Caco-2 (cell line): ENCODE data around the gene MT1B. TPM values are rescaled to one million over a fixed set of nuclear protein-coding genes. Genes with fewer than 3 reads are reported as not detected.

Experiments
- BruUV-seq: library from RNA; stranded (reverse); fragments of 400-500 nt; replicated peaks from 2 replicates; lab custom pipeline; 2021; lab: Mats Ljungman, UMichigan
- CTCF ChIA-PET: fragments of 300-600 bp; sonication (Branson Sonifier 250); formaldehyde crosslinking; loops from one replicate; lab custom pipeline; 2022; ENCODE audit warnings: antibody characterized with exemption; lab: Charles Lee
- POLR2A ChIA-PET: fragments of 300-600 bp; sonication (Branson Sonifier 250); formaldehyde crosslinking; loops from one replicate; lab custom pipeline; 2022; ENCODE audit warnings: antibody characterized with exemption; lab: Charles Lee
- DNase-seq, 2 experiments: peaks; one replicate each; pipeline versions ENCODE4 v3.0.0 to v3.0.0-alpha.2; 2020 to 2022
- H3K27me3 ChIP-seq: replicated peaks from 2 replicates; pipeline ENCODE4 v1.6.0; 2011; ENCODE audit warnings: low read length; ENCODE audit not compliant: control insufficient read depth, insufficient read depth
- H3K36me3 ChIP-seq: 2 replicates; pipeline ENCODE4 v1.5.1; 2011; ENCODE audit warnings: low read length; ENCODE audit not compliant: control insufficient read depth, insufficient read depth
- H3K4me1 ChIP-seq: fragments of 250-450 bp; sonication (Bioruptor Pico); 2 replicates; pipeline ENCODE4 v1.5.1; 2020; ENCODE audit warnings: mild to moderate bottlenecking
- H3K4me3 ChIP-seq: 2 replicates; pipeline ENCODE4 v1.5.1; 2011; ENCODE audit warnings: low read depth, mild to moderate bottlenecking, control low read depth, low read length
- H3K9me3 ChIP-seq: fragments of 250-450 bp; sonication (Bioruptor Pico); 2 replicates; pipeline ENCODE4 v1.5.1; 2020; ENCODE audit warnings: mild to moderate bottlenecking, moderate library complexity
- H3K27ac Mint-ChIP-seq: one replicate; pipeline ENCODE4 v1.8.0; 2022; ENCODE audit warnings: mixed read lengths; ENCODE audit not compliant: unreplicated experiment
- H3K27me3 Mint-ChIP-seq: one replicate; pipeline ENCODE4 v1.8.0; 2022; ENCODE audit warnings: mixed read lengths; ENCODE audit not compliant: insufficient read depth, unreplicated experiment
- H3K36me3 Mint-ChIP-seq: one replicate; pipeline ENCODE4 v1.8.0; 2022; ENCODE audit warnings: mild to moderate bottlenecking, mixed read lengths; ENCODE audit not compliant: insufficient read depth, unreplicated experiment
- H3K4me1 Mint-ChIP-seq: one replicate; pipeline ENCODE4 v1.8.0; 2022; ENCODE audit warnings: low read depth, mixed read lengths; ENCODE audit not compliant: unreplicated experiment
- H3K4me3 Mint-ChIP-seq: one replicate; pipeline ENCODE4 v1.8.0; 2022; ENCODE audit warnings: mild to moderate bottlenecking, moderate library complexity, mixed read lengths; ENCODE audit not compliant: unreplicated experiment
- H3K9me3 Mint-ChIP-seq: one replicate; pipeline ENCODE4 v1.8.0; 2022; ENCODE audit warnings: mixed read lengths; ENCODE audit not compliant: unreplicated experiment
- intact Hi-C: fragments of 100-400 bp; cut with micrococcal nuclease; formaldehyde crosslinking; loops from one replicate; pipeline ENCODE4 v1.10.0; 2022; ENCODE audit not compliant: unreplicated experiment
- total RNA-seq: library from RNA; stranded (reverse); gene quantifications from 2 replicates; pipeline ENCODE4 v1.2.3, GENCODE V29; 2022
- TF ChIP-seq, protein P1 (sequence below), 2 experiments: fragments of 200-600 bp in 1 of 2; IDR thresholded peaks; 1 replicate in 1 of 2; 2 replicates in 1 of 2; pipeline versions ENCODE4 v1.5.1 to v1.8.0; 2011 to 2022; ENCODE audit warnings: antibody characterized with exemption in 1 of 2, control low read depth in 1 of 2, inconsistent platforms in 1 of 2, low read depth in 1 of 2, low read length in 1 of 2, mild to moderate bottlenecking in 1 of 2, moderate library complexity in 1 of 2; ENCODE audit not compliant: insufficient read depth in 1 of 2, severe bottlenecking in 1 of 2, unreplicated experiment in 1 of 2

Gene MT1B
- total RNA-seq, 1 experiment from 2014 or later: not detected

GRCh38 chr16:56683424-56684172, 31.9 kb downstream of the MT1B start:
- BruUV-seq: no TSS peak
- peaks cover 7% of the 10 kb centered on the region for H3K27me3 Mint-ChIP-seq

GRCh38 chr16:56684256-56684925, 32.7 kb downstream of the MT1B start:
- no peaks in the 10 kb centered on the region for H3K4me1 Mint-ChIP-seq
- Histone ChIP-seq H3K4me3 (no peak overlapping the region), H3K36me3 (no peaks in the 10 kb centered on the region), H3K9me3 (peaks cover 8% of the 10 kb centered on the region), H3K27me3 (no peaks in the 10 kb centered on the region), H3K4me1 (peaks cover 8% of the 10 kb centered on the region; the same call in 1 of the 2 replicates)
- TF ChIP-seq, protein P1, sequence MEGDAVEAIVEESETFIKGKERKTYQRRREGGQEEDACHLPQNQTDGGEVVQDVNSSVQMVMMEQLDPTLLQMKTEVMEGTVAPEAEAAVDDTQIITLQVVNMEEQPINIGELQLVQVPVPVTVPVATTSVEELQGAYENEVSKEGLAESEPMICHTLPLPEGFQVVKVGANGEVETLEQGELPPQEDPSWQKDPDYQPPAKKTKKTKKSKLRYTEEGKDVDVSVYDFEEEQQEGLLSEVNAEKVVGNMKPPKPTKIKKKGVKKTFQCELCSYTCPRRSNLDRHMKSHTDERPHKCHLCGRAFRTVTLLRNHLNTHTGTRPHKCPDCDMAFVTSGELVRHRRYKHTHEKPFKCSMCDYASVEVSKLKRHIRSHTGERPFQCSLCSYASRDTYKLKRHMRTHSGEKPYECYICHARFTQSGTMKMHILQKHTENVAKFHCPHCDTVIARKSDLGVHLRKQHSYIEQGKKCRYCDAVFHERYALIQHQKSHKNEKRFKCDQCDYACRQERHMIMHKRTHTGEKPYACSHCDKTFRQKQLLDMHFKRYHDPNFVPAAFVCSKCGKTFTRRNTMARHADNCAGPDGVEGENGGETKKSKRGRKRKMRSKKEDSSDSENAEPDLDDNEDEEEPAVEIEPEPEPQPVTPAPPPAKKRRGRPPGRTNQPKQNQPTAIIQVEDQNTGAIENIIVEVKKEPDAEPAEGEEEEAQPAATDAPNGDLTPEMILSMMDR (IDR thresholded peaks at IDR 0.05; ENCODE audit: insufficient read depth in 1 of 2, low read depth in 1 of 2, low read length in 1 of 2, severe bottlenecking in 1 of 2, unreplicated experiment in 1 of 2): no peak
- H3K4me3 Mint-ChIP-seq: no peak overlapping the region
- H3K27me3 Mint-ChIP-seq: peaks cover 7% of the 10 kb centered on the region
- peaks cover 11% of the 10 kb centered on the region for H3K9me3 Mint-ChIP-seq
- ChIA-PET POLR2A (no interaction called here), CTCF (no interaction called here)
- no peak for DNase-seq
- no peaks in the 10 kb centered on the region for H3K36me3 Mint-ChIP-seq
- H3K27ac Mint-ChIP-seq: no peak overlapping the region
- no TSS peak for BruUV-seq
- intact Hi-C loops: no loop called here

More at GRCh38 chr16:56683424-56684172, 31.9 kb downstream of the MT1B start:
- H3K9me3 Mint-ChIP-seq: peaks cover 11% of the 10 kb centered on the region
- Histone ChIP-seq H3K4me3 (no peak overlapping the region), H3K36me3 (no peaks in the 10 kb centered on the region), H3K9me3 (peaks cover 8% of the 10 kb centered on the region), H3K27me3 (no peaks in the 10 kb centered on the region), H3K4me1 (peaks cover 8% of the 10 kb centered on the region; the same call in 1 of the 2 replicates)
- no peak overlapping the region for H3K4me3 Mint-ChIP-seq
- H3K4me1 Mint-ChIP-seq: no peaks in the 10 kb centered on the region
- no peak for DNase-seq
- ChIA-PET POLR2A (interaction anchor here (0.9 kb wide), 1 partner anchor 26 kb away, joined by 3 read pairs; no protein-coding TSS in a partner anchor), CTCF (interaction anchor here (2.3 kb wide), 1 partner anchor 19 kb away, joined by 11 read pairs; no protein-coding TSS in a partner anchor)
- no peaks in the 10 kb centered on the region for H3K36me3 Mint-ChIP-seq
- intact Hi-C loops: no loop called here
- H3K27ac Mint-ChIP-seq: no peak overlapping the region
- TF ChIP-seq, protein P1 (IDR thresholded peaks at IDR 0.05; ENCODE audit: insufficient read depth in 1 of 2, low read depth in 1 of 2, low read length in 1 of 2, severe bottlenecking in 1 of 2, unreplicated experiment in 1 of 2): no peak

DNA sequence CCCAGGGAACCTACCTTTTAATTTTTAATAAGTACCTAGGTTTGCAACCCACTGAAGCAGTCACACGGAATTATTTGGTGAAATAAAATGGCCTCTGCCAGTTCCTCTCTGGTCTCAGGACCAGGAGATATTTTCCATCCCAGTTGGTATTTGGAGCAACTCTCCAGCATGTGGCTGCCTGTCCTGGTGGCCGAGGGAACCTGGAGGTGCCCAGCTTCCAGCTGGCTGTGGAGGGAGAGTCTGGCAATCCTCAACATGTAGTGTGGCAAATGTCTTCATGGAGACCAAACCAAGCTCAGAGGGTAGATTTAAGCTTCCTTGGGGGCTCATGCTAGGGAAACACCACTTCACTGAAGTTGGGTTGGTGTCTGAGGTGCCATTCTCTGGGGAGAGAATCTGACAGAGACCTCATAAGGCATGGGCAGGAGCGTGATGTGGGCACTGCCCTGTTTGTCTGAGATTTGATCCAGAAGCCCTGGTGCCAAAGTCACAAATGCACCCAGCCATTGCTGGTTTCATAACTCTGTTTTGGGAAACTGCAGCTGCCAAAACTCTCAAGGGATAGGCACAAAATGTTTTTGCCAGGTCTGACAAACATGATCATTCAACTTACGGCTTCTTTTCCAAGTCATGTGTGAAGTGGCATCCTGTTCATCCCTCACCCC, 33.4 kb downstream of the MT1B start:
- Mint-ChIP-seq H3K9me3 (peaks cover 11% of the 10 kb centered on the region), H3K36me3 (no peaks in the 10 kb centered on the region), H3K4me3 (no peak overlapping the region), H3K27ac (no peak overlapping the region), H3K4me1 (no peaks in the 10 kb centered on the region), H3K27me3 (peaks cover 7% of the 10 kb centered on the region)
- Histone ChIP-seq H3K27me3 (no peaks in the 10 kb centered on the region), H3K4me3 (no peak overlapping the region), H3K36me3 (no peaks in the 10 kb centered on the region), H3K9me3 (peaks cover 8% of the 10 kb centered on the region), H3K4me1 (peaks cover 8% of the 10 kb centered on the region; the same call in 1 of the 2 replicates)
- CTCF ChIA-PET: no interaction called here
- BruUV-seq: no TSS peak
- intact Hi-C loops: no loop called here
- TF ChIP-seq, protein P1 (IDR thresholded peaks at IDR 0.05; ENCODE audit: insufficient read depth in 1 of 2, low read depth in 1 of 2, low read length in 1 of 2, severe bottlenecking in 1 of 2, unreplicated experiment in 1 of 2): no peak
- DNase-seq: no peak
- POLR2A ChIA-PET: interaction anchor here (0.6 kb wide), 1 partner anchor 16 kb away, joined by 3 read pairs; no protein-coding TSS in a partner anchor
